HG03354 (cell line): Measurements from ENCODE around the gene PHYHD1.

ENCODE experiments used
- ATAC-seq: cut with Tn5 transposase; IDR thresholded peaks from one replicate; pipeline ENCODE4 v1.9.1; 2021; ENCODE audit warnings: mild to moderate bottlenecking; ENCODE audit not compliant: unreplicated experiment, poor library complexity, severe bottlenecking

Gene PHYHD1

GRCh38 chr9:128899566-128900322 is 21.0 kb upstream of the PHYHD1 start:
- no peak for ATAC-seq

- no peak for ATAC-seq
Observed at GRCh38 chr9:128901379-128901778, 19.4 kb upstream of the PHYHD1 start.

DNA sequence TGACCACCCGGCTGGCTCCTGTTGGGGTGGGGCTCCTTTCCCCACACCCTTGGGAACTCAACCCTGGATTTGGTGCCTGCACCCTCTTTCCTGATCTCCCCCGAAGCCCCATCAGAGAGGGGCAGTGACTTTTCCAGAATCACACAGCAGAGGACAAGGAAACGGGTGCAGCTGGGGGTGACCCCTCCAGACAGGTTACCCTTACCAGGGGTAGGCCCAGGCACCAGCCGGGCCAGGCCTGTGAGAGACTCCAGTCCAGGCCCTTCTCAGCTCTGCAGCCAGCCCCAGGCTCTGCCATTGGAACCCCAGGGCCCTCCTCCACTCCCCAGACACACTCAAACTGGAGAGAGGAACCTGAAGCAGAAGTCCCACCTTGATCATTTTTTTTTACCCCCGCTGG is 19.0 kb upstream of the PHYHD1 start:
- ATAC-seq, result no peak

DNA sequence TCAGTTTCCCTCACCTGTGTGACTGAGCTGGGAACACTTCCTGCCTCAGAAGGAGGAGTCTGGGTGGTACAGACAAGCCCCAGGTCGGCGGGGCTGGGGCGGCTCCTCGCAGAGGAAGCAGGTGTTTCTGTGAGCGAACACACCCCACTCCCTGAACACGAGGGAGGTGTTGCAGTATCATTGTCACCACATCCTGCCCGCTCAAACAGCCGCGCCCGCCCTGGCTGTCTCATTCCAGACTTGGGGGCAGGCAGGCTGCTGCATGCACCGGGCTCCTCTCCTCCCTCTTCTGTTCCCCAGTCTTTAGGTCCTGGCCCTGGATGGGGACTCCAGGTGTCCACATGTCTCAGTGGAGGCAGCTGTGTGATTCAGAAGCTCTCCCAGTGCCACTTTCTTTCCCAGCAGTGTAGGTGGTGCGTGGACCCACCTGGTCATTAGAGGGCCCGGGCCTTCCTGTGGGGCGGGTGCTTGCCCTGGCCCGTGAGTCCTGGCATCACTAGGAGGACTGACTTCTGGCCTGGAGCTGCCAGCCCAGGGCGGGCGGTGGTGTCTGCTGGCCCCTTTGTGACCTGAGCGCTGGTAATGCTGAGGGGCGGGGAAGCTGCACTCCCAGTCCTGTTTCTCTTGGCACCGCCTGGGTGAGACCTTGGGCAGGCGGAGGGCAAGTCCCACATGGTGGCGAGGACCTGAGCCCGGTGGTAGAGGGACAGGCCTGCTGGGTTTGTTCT is 18.3 kb upstream of the PHYHD1 start:
- peak; percentile 92 for ATAC-seq

GRCh38 chr9:128903079-128903461 is 17.7 kb upstream of the PHYHD1 start:
- no peak for ATAC-seq

DNA sequence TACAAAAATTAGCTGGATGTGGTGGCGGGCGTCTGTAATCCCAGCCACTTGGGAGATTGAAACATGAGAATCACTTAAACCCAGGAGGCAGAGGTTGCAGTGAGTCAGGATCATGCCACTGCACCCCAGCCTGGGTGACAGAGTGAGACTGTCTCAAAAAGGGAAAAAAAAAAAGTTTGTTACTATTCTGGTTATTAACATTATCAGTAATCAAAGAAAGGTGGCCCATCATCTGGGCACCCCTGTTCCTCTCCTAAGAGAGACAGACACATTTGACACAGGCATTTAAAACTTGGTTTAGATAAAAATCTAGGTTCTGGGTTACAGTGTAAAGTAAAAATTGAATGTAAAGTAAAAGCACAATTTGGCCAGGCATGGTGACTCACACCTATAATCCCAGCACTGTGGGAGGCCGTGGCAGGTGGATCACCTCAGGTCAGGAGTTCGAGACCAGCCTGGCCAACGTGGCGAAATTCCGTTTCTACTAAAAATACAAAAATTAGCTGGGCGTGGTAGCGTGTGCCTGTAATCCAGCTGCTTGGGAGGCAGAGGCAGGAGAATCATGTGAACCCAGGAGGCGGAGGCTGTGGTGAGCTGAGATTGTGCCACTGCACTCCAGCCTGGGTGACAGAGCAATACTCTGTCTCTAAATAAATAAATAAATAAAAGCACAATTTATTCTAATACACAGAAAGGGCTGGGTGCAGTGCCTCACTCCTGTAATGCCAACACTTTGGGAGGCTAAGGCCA is 16.7 kb upstream of the PHYHD1 start:
- no peak for ATAC-seq

GRCh38 chr9:128905964-128906363 is 14.8 kb upstream of the PHYHD1 start:
- no peak for ATAC-seq

- no peak for ATAC-seq
Observed at GRCh38 chr9:128906741-128907140, 14.0 kb upstream of the PHYHD1 start.

- no peak for ATAC-seq
Observed at GRCh38 chr9:128908372-128908771, 12.4 kb upstream of the PHYHD1 start.

GRCh38 chr9:128909859-128910258 is 10.9 kb upstream of the PHYHD1 start:
- ATAC-seq, result no peak

DNA sequence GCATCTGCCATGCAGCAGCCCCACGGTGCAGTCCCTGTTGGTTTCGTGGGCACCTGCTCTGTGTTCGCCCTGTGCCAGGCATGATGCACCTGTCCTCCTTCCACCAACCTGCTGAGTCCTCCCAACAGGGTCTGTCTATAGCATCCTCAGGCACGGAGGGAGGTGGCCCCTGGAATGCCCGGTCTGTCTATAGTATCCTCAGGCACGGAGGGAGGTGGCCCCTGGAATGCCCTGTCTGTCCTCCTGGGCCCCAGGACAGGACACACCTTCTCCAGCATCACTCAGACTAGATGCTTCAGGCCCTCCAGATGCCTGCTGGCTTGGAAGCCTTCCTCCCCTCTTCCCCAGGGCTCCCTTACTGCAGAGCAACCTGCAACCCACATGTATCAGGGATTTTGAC is 9.9 kb upstream of the PHYHD1 start:
- no peak for ATAC-seq

DNA sequence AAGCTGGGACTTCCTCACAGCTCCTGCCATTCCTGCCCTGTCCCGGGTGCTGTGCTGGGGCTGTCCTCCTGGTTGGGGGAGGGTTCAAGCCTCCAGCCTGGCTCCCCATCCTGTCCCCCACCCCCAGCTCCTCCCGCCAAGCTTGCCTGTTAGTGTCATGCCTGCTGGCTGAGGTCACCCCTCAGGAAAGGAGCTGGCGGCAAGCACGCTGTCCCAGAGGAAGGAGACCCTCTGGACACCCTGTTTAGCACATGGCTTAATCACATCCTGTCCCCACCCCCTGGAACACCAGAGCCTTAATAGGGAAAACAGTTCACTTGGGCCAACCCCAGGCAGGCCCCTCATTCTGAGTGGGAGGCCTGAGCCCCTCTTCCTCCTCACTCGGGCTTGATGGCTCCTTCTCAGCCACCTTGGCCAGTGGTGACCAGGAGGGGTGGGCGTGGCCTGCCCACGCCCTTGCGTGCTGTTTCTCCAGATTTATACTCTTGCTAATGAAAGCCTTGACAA is 9.2 kb upstream of the PHYHD1 start:
- no peak for ATAC-seq

DNA sequence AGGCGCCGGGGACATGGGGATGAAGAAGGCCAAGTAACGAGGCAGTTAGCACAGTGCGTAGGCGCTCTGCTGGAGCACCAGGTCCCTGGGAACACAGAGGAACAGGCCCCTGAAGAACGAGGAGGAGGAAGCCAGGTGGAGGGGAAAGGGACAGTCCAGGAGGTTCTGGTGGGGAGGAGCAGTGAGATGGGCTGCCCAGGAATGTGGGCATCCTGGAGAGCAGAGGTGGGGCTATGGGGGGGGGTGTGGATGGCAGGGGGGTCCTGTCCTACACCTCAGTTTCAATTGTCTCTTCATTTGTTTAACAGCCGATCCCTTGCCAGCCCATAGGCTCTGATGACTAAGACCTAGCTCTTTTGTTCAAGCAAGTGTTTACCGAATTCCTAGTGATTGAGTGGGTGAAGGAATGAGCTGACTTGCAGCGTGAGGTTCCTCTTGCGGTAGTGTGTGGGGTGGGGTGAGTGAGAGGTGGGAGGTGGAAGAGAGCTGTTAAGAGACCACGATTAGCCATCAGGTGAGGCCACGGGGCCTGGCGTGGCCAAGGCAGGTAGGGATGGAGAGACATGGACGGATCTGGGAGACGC is 8.4 kb upstream of the PHYHD1 start:
- ATAC-seq, result no peak

DNA sequence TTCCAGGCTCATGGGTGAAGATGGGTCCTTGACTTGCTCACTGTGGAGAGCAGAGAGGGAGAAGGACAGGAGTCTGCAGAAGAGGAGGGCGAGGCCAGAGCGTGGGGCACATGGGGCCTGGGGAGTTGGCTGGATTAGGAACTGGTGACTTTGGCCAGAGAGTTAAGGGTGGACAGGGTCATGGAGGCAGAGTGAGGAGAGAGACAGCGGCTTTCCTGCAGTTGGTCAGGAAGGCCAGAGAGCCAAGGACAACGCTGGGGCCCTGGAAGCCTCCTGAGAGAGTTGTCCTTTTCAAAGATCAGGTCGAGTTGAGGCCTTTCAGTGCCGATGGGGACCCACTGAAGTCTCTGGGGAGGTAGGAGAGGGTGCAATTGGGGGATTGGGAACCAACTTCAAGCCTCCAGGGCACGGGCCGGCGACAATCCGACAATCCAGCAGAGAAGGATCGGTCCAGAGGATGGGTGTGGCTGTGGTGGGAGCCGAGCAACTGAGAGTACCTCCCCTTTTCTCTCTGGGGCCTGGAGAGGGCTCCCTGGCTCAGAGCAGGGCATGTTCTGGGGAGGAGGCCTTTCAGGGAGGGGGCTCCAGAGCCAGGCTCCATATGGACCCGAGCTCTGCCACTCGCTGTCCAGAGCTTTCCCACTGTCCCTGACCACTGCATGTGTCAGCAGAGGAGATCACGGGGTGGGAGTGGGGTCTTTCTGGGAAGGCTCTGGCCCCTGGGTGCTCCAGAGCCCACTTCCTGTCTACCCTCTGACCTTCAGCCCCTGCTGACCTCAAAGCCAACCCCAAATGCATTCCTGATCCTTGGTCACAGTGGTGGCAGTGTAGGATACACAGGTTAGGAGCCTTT is 7.5 kb upstream of the PHYHD1 start:
- ATAC-seq, result no peak

- no peak for ATAC-seq
Observed at GRCh38 chr9:128913995-128914772, 6.6 kb upstream of the PHYHD1 start.

- ATAC-seq, result no peak
Observed at GRCh38 chr9:128916204-128916603, 4.6 kb upstream of the PHYHD1 start.

DNA sequence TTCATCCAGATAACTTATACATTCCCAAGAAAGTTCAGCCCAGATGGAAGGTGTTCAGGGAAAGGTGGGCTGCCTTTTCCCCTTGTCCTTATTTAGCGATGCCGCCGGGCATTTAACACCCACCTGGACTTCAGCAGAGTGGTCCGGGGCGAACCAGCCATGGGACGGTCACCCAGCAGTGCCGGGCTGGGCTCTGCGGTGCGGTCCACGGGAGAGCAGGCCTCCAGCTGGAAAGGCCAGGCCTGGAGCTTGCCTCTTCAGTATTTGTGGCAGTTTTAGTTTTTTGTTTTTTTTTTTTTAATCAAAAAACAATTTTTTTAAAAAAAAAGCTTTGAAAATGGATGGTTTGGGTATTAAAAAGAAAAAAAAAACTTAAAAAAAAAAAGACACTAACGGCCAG is 4.0 kb upstream of the PHYHD1 start:
- no peak for ATAC-seq

GRCh38 chr9:128917151-128917849 is 3.5 kb upstream of the PHYHD1 start:
- ATAC-seq, result no peak
